ENCODE results near the gene FAM98B.

GRCh38 chr15:38458646-38459045 is 4.7 kb downstream of the FAM98B start:
- no peak for TF ChIP-seq CTCF (IDR thresholded peaks at IDR 0.05 in 8 of 11, conservative IDR thresholded peaks at IDR 0.05 in 3 of 11)
- TF ChIP-seq POLR2A (IDR thresholded peaks at IDR 0.05) = no peak

All from spleen (tissue), 7 donors.